RWPE2 (cell line): ENCODE results near the gene WNT8A.

ENCODE experiments used
- ATAC-seq: fragments of 200-7000 bp; cut with Tn5 transposase; 3 replicates; pipeline ENCODE4 v1.9.1; 2021; ENCODE audit warnings: low read depth
- DNase-seq: peaks from one replicate; pipeline ENCODE4 v3.0.0-alpha.2; 2020; ENCODE audit warnings: low spot score
- H3K27ac ChIP-seq: fragments of 450-650 bp; 2 replicates; pipeline ENCODE4 v1.5.1; 2017; ENCODE audit warnings: mild to moderate bottlenecking; ENCODE audit not compliant: poor library complexity, severe bottlenecking
- H3K27me3 ChIP-seq: fragments of 250-450 bp; sonication (Bioruptor Pico); 2 replicates; pipeline ENCODE4 v1.5.1; 2021; ENCODE audit warnings: mild to moderate bottlenecking, moderate library complexity; ENCODE audit not compliant: insufficient read depth, poor library complexity, severe bottlenecking
- H3K36me3 ChIP-seq: fragments of 250-450 bp; sonication (Bioruptor Pico); 2 replicates; pipeline ENCODE4 v1.5.1; 2020; ENCODE audit warnings: low read depth, mild to moderate bottlenecking, moderate library complexity
- H3K4me1 ChIP-seq: fragments of 250-450 bp; sonication (Bioruptor Pico); 2 replicates; pipeline ENCODE4 v1.5.1; 2021; ENCODE audit warnings: mild to moderate bottlenecking, moderate library complexity; ENCODE audit not compliant: insufficient read depth, poor library complexity, severe bottlenecking
- H3K4me3 ChIP-seq: fragments of 250-450 bp; sonication (Bioruptor Pico); 2 replicates; pipeline ENCODE4 v1.5.1; 2021; ENCODE audit warnings: mild to moderate bottlenecking, moderate library complexity; ENCODE audit not compliant: severe bottlenecking
- H3K9me3 ChIP-seq: fragments of 250-450 bp; sonication (Bioruptor Pico); 2 replicates; pipeline ENCODE4 v1.5.1; 2021; ENCODE audit warnings: mild to moderate bottlenecking, moderate library complexity; ENCODE audit not compliant: severe bottlenecking
- CTCF ChIP-seq: fragments of 450-650 bp; IDR thresholded peaks from one replicate; pipeline ENCODE4 v1.5.1; 2017; ENCODE audit warnings: mild to moderate bottlenecking, moderate library complexity; ENCODE audit not compliant: poor library complexity, severe bottlenecking

WNT8A gene

GRCh38 chr5:138107213-138107612, 23.4 kb downstream of the WNT8A start:
- no peaks in the 10 kb centered on the region for H3K36me3 ChIP-seq
- H3K4me3 ChIP-seq = no peak overlapping the region
- no peaks in the 10 kb centered on the region for H3K27me3 ChIP-seq
- H3K27ac ChIP-seq = no peak overlapping the region
- DNase-seq = no peak
- no peaks in the 10 kb centered on the region for H3K4me1 ChIP-seq
- ATAC-seq = no peak
- no peak for TF ChIP-seq CTCF
- no peaks in the 10 kb centered on the region for H3K9me3 ChIP-seq

GRCh38 chr5:138109463-138110265, 25.8 kb downstream of the WNT8A start:
- Histone ChIP-seq H3K36me3 (no peaks in the 10 kb centered on the region), H3K27ac (no peak overlapping the region), H3K4me1 (no peaks in the 10 kb centered on the region), H3K4me3 (no peak overlapping the region), H3K9me3 (no peaks in the 10 kb centered on the region), H3K27me3 (no peaks in the 10 kb centered on the region)
- no peak for TF ChIP-seq CTCF
- DNase-seq (no peak), ATAC-seq (0 out of 3 replicates have a peak, but pooled peaks have one; percentile 31)

GRCh38 chr5:138110266-138110963, 26.6 kb downstream of the WNT8A start:
- Histone ChIP-seq H3K9me3 (no peaks in the 10 kb centered on the region), H3K36me3 (no peaks in the 10 kb centered on the region), H3K4me1 (no peaks in the 10 kb centered on the region), H3K27ac (no peak overlapping the region), H3K27me3 (no peaks in the 10 kb centered on the region), H3K4me3 (no peak overlapping the region)
- no peak for ATAC-seq
- DNase-seq = no peak
- no peak for TF ChIP-seq CTCF

GRCh38 chr5:138111181-138111580, 27.3 kb downstream of the WNT8A start:
- no peak for TF ChIP-seq CTCF
- H3K9me3 ChIP-seq = no peaks in the 10 kb centered on the region
- DNase-seq (no peak), ATAC-seq (no peak)
- no peaks in the 10 kb centered on the region for H3K4me1 ChIP-seq
- no peak overlapping the region for H3K4me3 ChIP-seq
- no peak overlapping the region for H3K27ac ChIP-seq
- no peaks in the 10 kb centered on the region for H3K27me3 ChIP-seq
- no peaks in the 10 kb centered on the region for H3K36me3 ChIP-seq
